HepG2 (cell line): ENCODE results near the gene PRKAR2A. TPM values are rescaled to one million over a fixed set of nuclear protein-coding genes. Genes with fewer than 3 reads are reported as not detected.
A peak's percentile ranks its signal among the peaks of the same experiment; 100 is the strongest.
"Not testable (repeated sequence)": the region's sequence is repeated elsewhere in the genome, so short reads cannot be mapped to it uniquely, and the experiment has no call there.

ENCODE experiments used
- ATAC-seq: fragments of 200-7000 bp; cut with Tn5 transposase; 3 replicates; pipeline ENCODE4 v1.9.1; 2020; ENCODE audit warnings: mild to moderate bottlenecking, moderate library complexity
- BruUV-seq: library from RNA; stranded (reverse); fragments of 400-500 nt; replicated peaks from 2 replicates; lab custom pipeline; 2021; lab: Mats Ljungman, UMichigan
- CTCF ChIA-PET: fragments of 300-600 bp; formaldehyde crosslinking; extraction: SDS; loops from one replicate; lab custom pipeline; 2021; ENCODE audit warnings: low total read pairs, inconsistent platforms, low intra/inter-chr PET ratio; lab: Yijun Ruan, JAX
- POLR2A ChIA-PET: fragments of 350-600 bp; sonication (Branson Sonifier 250); formaldehyde crosslinking; loops from one replicate; lab custom pipeline; 2020; ENCODE audit warnings: antibody characterized with exemption, inconsistent platforms; lab: Yijun Ruan, JAX
- DNase-seq: peaks from one replicate; pipeline ENCODE4 v3.0.0-alpha.2; 2015; ENCODE audit warnings: low spot score
- FAIRE-seq: peaks from 3 replicates; lab custom pipeline; 2011; peaks lifted over from hg19 to GRCh38; lab: Jason Lieb, UNC
- H2AFZ ChIP-seq: one replicate; pipeline ENCODE4 v1.6.1; 2011; ENCODE audit warnings: low read length, inconsistent platforms
- H3K27ac ChIP-seq: fragments of 300-600 bp; 3 replicates; pipeline ENCODE4 v1.8.0; 2011; ENCODE audit warnings: mixed run types, mild to moderate bottlenecking, mixed read lengths, low read length, inconsistent platforms; ENCODE audit not compliant: insufficient read depth; ENCODE audit errors: extremely low read length
- H3K27me3 ChIP-seq, 2 experiments: fragments of 200-600 bp in 1 of 2; 2 replicates in 1 of 2; 3 replicates in 1 of 2; pipeline versions ENCODE4 v1.6.0 to v1.8.0; 2011; ENCODE audit warnings: low read length in 2 of 2, mild to moderate bottlenecking in 2 of 2, moderate library complexity in 2 of 2, inconsistent platforms in 1 of 2; ENCODE audit not compliant: insufficient read depth in 2 of 2, control insufficient read depth in 1 of 2
- H3K36me3 ChIP-seq, 2 experiments: fragments of 200-600 bp in 1 of 2; replicated peaks in 1 of 2; 2 replicates in 1 of 2; 3 replicates in 1 of 2; pipeline versions ENCODE4 v1.5.1 to v1.8.0; 2011; ENCODE audit warnings: low read length in 2 of 2, inconsistent platforms in 1 of 2; ENCODE audit not compliant: insufficient read depth in 2 of 2, control insufficient read depth in 1 of 2
- H3K4me1 ChIP-seq: 2 replicates; pipeline ENCODE4 v1.5.1; 2012; ENCODE audit warnings: low read length, inconsistent platforms; ENCODE audit not compliant: insufficient read depth
- H3K4me2 ChIP-seq: 2 replicates; pipeline ENCODE4 v1.6.0; 2011; ENCODE audit warnings: low read depth, low read length, inconsistent platforms
- H3K4me3 ChIP-seq, 3 experiments: fragments of 200-600 bp in 1 of 3; sonication (generic), shearing (Covaris generic) in 1 of 3; replicated peaks in 1 of 3; 2 replicates each; pipeline ENCODE4 v1.5.1; 2011 to 2016; ENCODE audit warnings: low read length in 3 of 3, inconsistent platforms in 2 of 3, low read depth in 2 of 3, mild to moderate bottlenecking in 2 of 3, control low read depth in 1 of 3, mixed read lengths in 1 of 3; ENCODE audit not compliant: insufficient read depth in 1 of 3
- H3K79me2 ChIP-seq: one replicate; pipeline ENCODE4 v1.6.1; 2011; ENCODE audit warnings: low read length, inconsistent platforms; ENCODE audit not compliant: insufficient read depth
- H3K9ac ChIP-seq: 2 replicates; pipeline ENCODE4 v1.6.0; 2011; ENCODE audit warnings: mild to moderate bottlenecking, low read depth, low read length, inconsistent platforms; ENCODE audit not compliant: insufficient read depth
- H3K9me3 ChIP-seq: 2 replicates; pipeline ENCODE4 v1.5.1; 2012; ENCODE audit warnings: mild to moderate bottlenecking, low read length
- H4K20me1 ChIP-seq: 2 replicates; pipeline ENCODE4 v1.6.0; 2011; ENCODE audit warnings: inconsistent platforms, mild to moderate bottlenecking, low read length, moderate library complexity; ENCODE audit not compliant: insufficient read depth
- ASH2L ChIP-seq: fragments of 300-600, 200-600 bp; sonication (generic); IDR thresholded peaks from 2 replicates; pipeline ENCODE4 v1.7.0; 2017; ENCODE audit warnings: low read depth, mild to moderate bottlenecking, moderate library complexity, mixed read lengths, low read length; ENCODE audit not compliant: insufficient read length
- FOXP1 ChIP-seq, 2 experiments: fragments of 450-650 bp in 1 of 2; IDR thresholded peaks; 2 replicates each; pipeline ENCODE4 v1.6.1; 2017 to 2018; ENCODE audit warnings: antibody characterized with exemption in 1 of 2
- GATAD2A ChIP-seq: IDR thresholded peaks from 2 replicates; pipeline ENCODE4 v1.6.1; 2016
- HDAC1 ChIP-seq: sonication (generic); formaldehyde crosslinking; IDR thresholded peaks from 2 replicates; pipeline ENCODE4 v1.5.1; 2020; ENCODE audit warnings: mild to moderate bottlenecking, missing genetic modification reagents
- NR2F6 ChIP-seq, 2 experiments: IDR thresholded peaks; 2 replicates each; pipeline ENCODE4 v1.6.1; 2016; ENCODE audit warnings: antibody characterized with exemption in 1 of 2, mild to moderate bottlenecking in 1 of 2
- RFX1 ChIP-seq: fragments of 450-650 bp; IDR thresholded peaks from 2 replicates; pipeline ENCODE4 v1.6.1; 2017
- SOX13 ChIP-seq, 3 experiments: fragments of 450-650 bp in 1 of 3; sonication (generic) in 1 of 3; formaldehyde crosslinking in 1 of 3; IDR thresholded peaks in 2 of 3; conservative IDR thresholded peaks in 1 of 3; 2 replicates each; pipeline versions ENCODE4 v1.5.0 to v1.6.1; 2016 to 2020; ENCODE audit warnings: antibody characterized with exemption in 1 of 3, mild to moderate bottlenecking in 1 of 3, missing compliant biosample characterization in 1 of 3, missing genetic modification reagents in 1 of 3, moderate library complexity in 1 of 3
- SOX5 ChIP-seq: IDR thresholded peaks from 2 replicates; pipeline ENCODE4 v1.6.1; 2016; ENCODE audit warnings: borderline replicate concordance
- ZFX ChIP-seq: sonication (generic); formaldehyde crosslinking; IDR thresholded peaks from 2 replicates; pipeline ENCODE4 v1.4.0; 2020; ENCODE audit warnings: mild to moderate bottlenecking, low read depth, missing genetic modification reagents, moderate library complexity
- ZNF337 ChIP-seq: sonication (generic); formaldehyde crosslinking; IDR thresholded peaks from 2 replicates; pipeline ENCODE4 v1.5.1; 2020; ENCODE audit warnings: missing genetic modification reagents, low read depth, mild to moderate bottlenecking, borderline replicate concordance
- ZNF652 ChIP-seq: IDR thresholded peaks from 2 replicates; pipeline ENCODE4 v1.6.1; 2016; ENCODE audit warnings: low read depth, borderline replicate concordance
- WGBS: methylation state at CpG from one replicate; pipeline ENCODE4 v1.1.6; 2017; ENCODE audit warnings: low lambda C conversion rate; 5-methylcytosine and 5-hydroxymethylcytosine counted together
- in situ Hi-C: cut with HindIII; loops from 2 replicates; pipeline ENCODE4 v1.10.0; 2017; ENCODE audit warnings: low pct_unique_long_range_greater_than_20kb; ENCODE audit not compliant: extremely low pct_ligation_motif_present
- intact Hi-C: fragments of 100-400 bp; cut with micrococcal nuclease; formaldehyde crosslinking; loops from one replicate; pipeline ENCODE4 v1.10.0; 2022; ENCODE audit not compliant: unreplicated experiment
- polyA plus RNA-seq, 8 experiments: library from polyadenylated mRNA; depleted of rRNA in 3 of 8; stranded (reverse) in 7 of 8; unstranded in 1 of 8; fragments of >200 nt; fragmentation: Illumina TruSeq in 4 of 8; extraction: Trizol in 4 of 8; gene quantifications; 2 replicates each; pipeline versions ENCODE4 v1.2.1 to v1.2.3, GENCODE V29; 2011 to 2016; ENCODE audit warnings: low read depth in 4 of 8, missing spikeins in 1 of 8, mixed read lengths in 1 of 8; ENCODE audit not compliant: insufficient read depth in 1 of 8
- total RNA-seq, 5 experiments: library from RNA; depleted of rRNA; stranded (reverse); fragments of >200 nt; fragmentation: Illumina TruSeq; extraction: Trizol; gene quantifications; 2 replicates each; pipeline ENCODE4 v1.2.3, GENCODE V29; 2016; ENCODE audit warnings: low read depth in 1 of 5
- TF ChIP-seq, protein P1 (sequence below): sonication (generic); formaldehyde crosslinking; IDR thresholded peaks from 2 replicates; pipeline ENCODE4 v1.4.0; 2020; ENCODE audit warnings: missing genetic modification reagents, borderline replicate concordance
- TF ChIP-seq, protein P2 (sequence below): IDR thresholded peaks from 2 replicates; pipeline ENCODE4 v1.6.1; 2016; ENCODE audit warnings: mild to moderate bottlenecking
- TF ChIP-seq, protein P3 (sequence below): sonication (generic); formaldehyde crosslinking; IDR thresholded peaks from 2 replicates; pipeline ENCODE4 v1.4.0; 2020; ENCODE audit warnings: missing genetic modification reagents, mild to moderate bottlenecking, borderline replicate concordance

The PRKAR2A gene
- total and polyA plus RNA-seq, 2 of the 13 experiments (the other 11 are each of a cell fraction or from before 2014, with no cell fraction given): 11.8 to 29.2 TPM

DNA sequence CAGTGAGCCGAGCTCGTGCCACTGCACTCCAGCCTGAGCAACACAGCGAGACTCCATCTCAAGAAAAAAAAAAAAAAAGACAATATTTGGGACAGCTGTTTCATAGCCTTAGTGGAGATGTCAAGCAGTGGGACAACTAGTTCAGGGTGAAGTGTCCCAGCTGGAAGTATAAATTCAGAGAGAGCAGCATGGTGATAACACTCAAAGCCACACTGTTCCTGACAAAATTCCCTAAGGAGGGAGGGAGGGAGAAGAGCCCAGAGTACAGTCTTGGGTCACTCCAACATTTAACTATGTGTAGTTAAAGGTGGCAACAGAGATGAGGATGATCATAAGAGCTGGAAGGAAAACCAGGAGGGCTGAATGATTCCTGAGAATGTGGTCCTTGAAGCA is 109.5 kb downstream of the PRKAR2A start (continued):
- TF ChIP-seq, protein P1, sequence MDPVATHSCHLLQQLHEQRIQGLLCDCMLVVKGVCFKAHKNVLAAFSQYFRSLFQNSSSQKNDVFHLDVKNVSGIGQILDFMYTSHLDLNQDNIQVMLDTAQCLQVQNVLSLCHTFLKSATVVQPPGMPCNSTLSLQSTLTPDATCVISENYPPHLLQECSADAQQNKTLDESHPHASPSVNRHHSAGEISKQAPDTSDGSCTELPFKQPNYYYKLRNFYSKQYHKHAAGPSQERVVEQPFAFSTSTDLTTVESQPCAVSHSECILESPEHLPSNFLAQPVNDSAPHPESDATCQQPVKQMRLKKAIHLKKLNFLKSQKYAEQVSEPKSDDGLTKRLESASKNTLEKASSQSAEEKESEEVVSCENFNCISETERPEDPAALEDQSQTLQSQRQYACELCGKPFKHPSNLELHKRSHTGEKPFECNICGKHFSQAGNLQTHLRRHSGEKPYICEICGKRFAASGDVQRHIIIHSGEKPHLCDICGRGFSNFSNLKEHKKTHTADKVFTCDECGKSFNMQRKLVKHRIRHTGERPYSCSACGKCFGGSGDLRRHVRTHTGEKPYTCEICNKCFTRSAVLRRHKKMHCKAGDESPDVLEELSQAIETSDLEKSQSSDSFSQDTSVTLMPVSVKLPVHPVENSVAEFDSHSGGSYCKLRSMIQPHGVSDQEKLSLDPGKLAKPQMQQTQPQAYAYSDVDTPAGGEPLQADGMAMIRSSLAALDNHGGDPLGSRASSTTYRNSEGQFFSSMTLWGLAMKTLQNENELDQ (CRISPR knock-in tag): no peak
- TF ChIP-seq ZNF337 (CRISPR knock-in tag) (no peak), ASH2L (no peak)

DNA sequence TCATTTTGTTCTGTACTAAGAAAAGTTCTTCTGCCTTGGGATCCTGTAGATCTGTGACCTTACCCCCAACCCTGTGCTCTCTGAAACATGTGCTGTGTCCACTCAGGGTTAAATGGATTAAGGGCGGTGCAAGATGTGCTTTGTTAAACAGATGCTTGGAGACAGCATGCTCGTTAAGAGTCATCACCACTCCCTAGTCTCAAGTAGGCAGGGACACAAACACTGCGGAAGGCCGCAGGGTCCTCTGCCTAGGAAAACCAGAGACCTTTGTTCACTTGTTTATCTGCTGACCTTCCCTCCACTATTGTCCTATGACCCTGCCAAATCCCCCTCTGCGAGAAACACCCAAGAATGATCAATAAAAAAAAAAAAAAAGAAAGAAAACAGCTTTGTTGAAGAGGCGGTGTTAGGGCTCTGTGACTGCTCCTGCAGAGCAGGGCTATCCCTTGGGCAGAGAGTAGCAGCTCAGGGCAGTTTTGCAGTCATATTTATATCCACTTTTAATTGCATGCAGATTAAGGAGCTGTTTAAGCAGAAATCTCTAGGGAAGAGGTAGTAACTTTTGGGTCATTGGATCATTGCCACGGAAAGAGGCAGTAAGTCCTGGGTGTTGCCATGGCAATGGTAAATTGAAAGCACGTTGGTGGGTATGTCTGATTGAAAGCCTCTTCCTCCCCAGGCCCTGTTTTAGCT is 112.5 kb downstream of the PRKAR2A start:
- H3K27ac ChIP-seq; H3K36me3 ChIP-seq; H3K9ac ChIP-seq; in situ Hi-C loops; CTCF ChIA-PET; DNase-seq; BruUV-seq; H3K9me3 ChIP-seq; H2AFZ ChIP-seq; H4K20me1 ChIP-seq; FAIRE-seq; H3K79me2 ChIP-seq; H3K27me3 ChIP-seq; intact Hi-C loops; TF ChIP-seq NR2F6 (CRISPR knock-in tag; IDR thresholded peaks at IDR 0.05); FOXP1 (IDR thresholded peaks at IDR 0.05); SOX13 (IDR thresholded peaks at IDR 0.05): not testable (repeated sequence)
- Histone ChIP-seq H3K4me2 (peak overlapping the region; percentile 75), H3K4me3 (peak overlapping the region; percentile 11 to 37 (median 36); a peak in 5 of 6 replicates), H3K4me1 (peaks cover 44% of the 10 kb centered on the region)
- ATAC-seq: peak; percentile 33
- WGBS: 2% methylated on average over 7 of the region's 8 CpGs
- POLR2A ChIA-PET: interaction anchor here (0.6 to 1.3 kb wide), 2 partner anchors 18 to 611 kb away, joined by 4 read pairs; partner anchors contain the start of gene IP6K2
- TF ChIP-seq NR2F6 (IDR thresholded peaks at IDR 0.05): 0 out of 2 replicates have a peak, but pooled peaks have one; percentile 14
- TF ChIP-seq SOX5 (CRISPR knock-in tag): peak; percentile 46; the same call in 1 of the 2 replicates
- peak; percentile 38; the same call in 1 of the 2 replicates for TF ChIP-seq FOXP1 (CRISPR knock-in tag; IDR thresholded peaks at IDR 0.05)
- TF ChIP-seq RFX1: peak; percentile 66
- peak in 1 of 2 experiments; percentile 70; a peak in 2 of 4 replicates for TF ChIP-seq SOX13 (CRISPR knock-in tag; conservative IDR thresholded peaks at IDR 0.05 in 1 of 2, IDR thresholded peaks at IDR 0.05 in 1 of 2)
- 0 out of 2 replicates have a peak, but pooled peaks have one; percentile 20 for TF ChIP-seq ZNF652
- peak; percentile 16; the same call in 1 of the 2 replicates for TF ChIP-seq GATAD2A (CRISPR knock-in tag)
- 0 out of 2 replicates have a peak, but pooled peaks have one; percentile 18 for TF ChIP-seq HDAC1 (CRISPR knock-in tag)
- TF ChIP-seq, protein P2, sequence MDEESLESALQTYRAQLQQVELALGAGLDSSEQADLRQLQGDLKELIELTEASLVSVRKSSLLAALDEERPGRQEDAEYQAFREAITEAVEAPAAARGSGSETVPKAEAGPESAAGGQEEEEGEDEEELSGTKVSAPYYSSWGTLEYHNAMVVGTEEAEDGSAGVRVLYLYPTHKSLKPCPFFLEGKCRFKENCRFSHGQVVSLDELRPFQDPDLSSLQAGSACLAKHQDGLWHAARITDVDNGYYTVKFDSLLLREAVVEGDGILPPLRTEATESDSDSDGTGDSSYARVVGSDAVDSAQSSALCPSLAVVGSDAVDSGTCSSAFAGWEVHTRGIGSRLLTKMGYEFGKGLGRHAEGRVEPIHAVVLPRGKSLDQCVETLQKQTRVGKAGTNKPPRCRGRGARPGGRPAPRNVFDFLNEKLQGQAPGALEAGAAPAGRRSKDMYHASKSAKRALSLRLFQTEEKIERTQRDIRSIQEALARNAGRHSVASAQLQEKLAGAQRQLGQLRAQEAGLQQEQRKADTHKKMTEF (CRISPR knock-in tag): peak; percentile 43; the same call in 1 of the 2 replicates
- TF ChIP-seq, protein P3, sequence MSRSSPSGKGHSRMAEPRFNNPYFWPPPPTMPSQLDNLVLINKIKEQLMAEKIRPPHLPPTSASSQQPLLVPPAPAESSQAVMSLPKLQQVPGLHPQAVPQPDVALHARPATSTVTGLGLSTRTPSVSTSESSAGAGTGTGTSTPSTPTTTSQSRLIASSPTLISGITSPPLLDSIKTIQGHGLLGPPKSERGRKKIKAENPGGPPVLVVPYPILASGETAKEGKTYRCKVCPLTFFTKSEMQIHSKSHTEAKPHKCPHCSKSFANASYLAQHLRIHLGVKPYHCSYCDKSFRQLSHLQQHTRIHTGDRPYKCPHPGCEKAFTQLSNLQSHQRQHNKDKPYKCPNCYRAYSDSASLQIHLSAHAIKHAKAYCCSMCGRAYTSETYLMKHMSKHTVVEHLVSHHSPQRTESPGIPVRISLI (CRISPR knock-in tag): peak; percentile 90
- TF ChIP-seq ZFX (CRISPR knock-in tag): peak; percentile 25; the same call in 1 of the 2 replicates
